Measurements from ENCODE around the gene TPRG1L.
"Not testable (repeated sequence)": the region's sequence is repeated elsewhere in the genome, so short reads cannot be mapped to it uniquely, and the experiment has no call there.

DNA sequence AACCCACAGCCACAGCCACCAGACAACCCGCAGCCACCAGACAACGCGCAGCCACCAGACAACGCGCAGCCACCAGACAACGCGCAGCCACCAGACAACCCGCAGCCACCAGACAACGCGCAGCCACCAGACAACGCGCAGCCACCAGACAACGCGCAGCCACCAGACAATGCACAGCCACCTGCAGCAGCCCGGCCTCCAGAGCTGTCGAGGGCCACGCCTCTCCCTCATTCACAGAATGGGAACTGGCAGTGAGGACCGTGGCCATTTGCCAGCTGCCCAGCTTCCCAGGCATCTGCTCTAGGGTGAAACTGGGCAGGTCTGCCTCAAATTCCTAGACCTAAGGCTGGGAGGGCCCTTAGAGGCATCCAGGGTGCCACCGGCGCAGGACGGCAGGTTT is 41.1 kb upstream of the TPRG1L start:
- TF ChIP-seq, protein P1, sequence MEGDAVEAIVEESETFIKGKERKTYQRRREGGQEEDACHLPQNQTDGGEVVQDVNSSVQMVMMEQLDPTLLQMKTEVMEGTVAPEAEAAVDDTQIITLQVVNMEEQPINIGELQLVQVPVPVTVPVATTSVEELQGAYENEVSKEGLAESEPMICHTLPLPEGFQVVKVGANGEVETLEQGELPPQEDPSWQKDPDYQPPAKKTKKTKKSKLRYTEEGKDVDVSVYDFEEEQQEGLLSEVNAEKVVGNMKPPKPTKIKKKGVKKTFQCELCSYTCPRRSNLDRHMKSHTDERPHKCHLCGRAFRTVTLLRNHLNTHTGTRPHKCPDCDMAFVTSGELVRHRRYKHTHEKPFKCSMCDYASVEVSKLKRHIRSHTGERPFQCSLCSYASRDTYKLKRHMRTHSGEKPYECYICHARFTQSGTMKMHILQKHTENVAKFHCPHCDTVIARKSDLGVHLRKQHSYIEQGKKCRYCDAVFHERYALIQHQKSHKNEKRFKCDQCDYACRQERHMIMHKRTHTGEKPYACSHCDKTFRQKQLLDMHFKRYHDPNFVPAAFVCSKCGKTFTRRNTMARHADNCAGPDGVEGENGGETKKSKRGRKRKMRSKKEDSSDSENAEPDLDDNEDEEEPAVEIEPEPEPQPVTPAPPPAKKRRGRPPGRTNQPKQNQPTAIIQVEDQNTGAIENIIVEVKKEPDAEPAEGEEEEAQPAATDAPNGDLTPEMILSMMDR (IDR thresholded peaks at IDR 0.05 in 8 of 11, conservative IDR thresholded peaks at IDR 0.05 in 3 of 11) = not testable (repeated sequence)
- not testable (repeated sequence) for TF ChIP-seq POLR2A, POLR2AphosphoS5 (IDR thresholded peaks at IDR 0.05)

Measured in spleen (tissue), 7 donors.